HL-60 (cell line): ENCODE measurements around the gene EPHB3.

Source experiments
- DNase-seq, 2 experiments: peaks; one replicate each; pipeline ENCODE4 v3.0.0-alpha.2; 2010 to 2020; ENCODE audit warnings: low read depth in 1 of 2, low spot score in 1 of 2
- H3K27ac ChIP-seq: fragments of 250-450 bp; sonication (Bioruptor Pico); replicated peaks from 2 replicates; pipeline ENCODE4 v1.5.1; 2020; ENCODE audit warnings: mild to moderate bottlenecking, moderate library complexity
- H3K27me3 ChIP-seq: fragments of 250-450 bp; sonication (Bioruptor Pico); 2 replicates; pipeline ENCODE4 v1.5.1; 2021; ENCODE audit warnings: mild to moderate bottlenecking, moderate library complexity; ENCODE audit not compliant: insufficient read depth, poor library complexity, severe bottlenecking
- H3K4me3 ChIP-seq: replicated peaks from 2 replicates; pipeline ENCODE4 v1.5.1; 2011; ENCODE audit warnings: mild to moderate bottlenecking, control low read depth, low read length; ENCODE audit not compliant: insufficient read depth
- GABPA ChIP-seq: IDR thresholded peaks from 2 replicates; pipeline ENCODE4 v1.6.1; 2012; ENCODE audit warnings: low read depth
- POLR2AphosphoS5 ChIP-seq: IDR thresholded peaks from 2 replicates; pipeline ENCODE4 v1.6.1; 2012; ENCODE audit warnings: low read depth
- SPI1 ChIP-seq: IDR thresholded peaks from 2 replicates; pipeline ENCODE4 v1.6.1; 2012; ENCODE audit warnings: low read depth, mild to moderate bottlenecking, borderline replicate concordance
- TF ChIP-seq, protein P1 (sequence below): IDR thresholded peaks from 2 replicates; pipeline ENCODE4 v1.6.1; 2012; ENCODE audit warnings: low read depth; ENCODE audit not compliant: insufficient replicate concordance
- TF ChIP-seq, protein P2 (sequence below): IDR thresholded peaks from one replicate; pipeline ENCODE4 v1.5.1; 2011; ENCODE audit warnings: low read length, control low read depth, inconsistent platforms; ENCODE audit not compliant: insufficient read depth

Gene EPHB3

DNA sequence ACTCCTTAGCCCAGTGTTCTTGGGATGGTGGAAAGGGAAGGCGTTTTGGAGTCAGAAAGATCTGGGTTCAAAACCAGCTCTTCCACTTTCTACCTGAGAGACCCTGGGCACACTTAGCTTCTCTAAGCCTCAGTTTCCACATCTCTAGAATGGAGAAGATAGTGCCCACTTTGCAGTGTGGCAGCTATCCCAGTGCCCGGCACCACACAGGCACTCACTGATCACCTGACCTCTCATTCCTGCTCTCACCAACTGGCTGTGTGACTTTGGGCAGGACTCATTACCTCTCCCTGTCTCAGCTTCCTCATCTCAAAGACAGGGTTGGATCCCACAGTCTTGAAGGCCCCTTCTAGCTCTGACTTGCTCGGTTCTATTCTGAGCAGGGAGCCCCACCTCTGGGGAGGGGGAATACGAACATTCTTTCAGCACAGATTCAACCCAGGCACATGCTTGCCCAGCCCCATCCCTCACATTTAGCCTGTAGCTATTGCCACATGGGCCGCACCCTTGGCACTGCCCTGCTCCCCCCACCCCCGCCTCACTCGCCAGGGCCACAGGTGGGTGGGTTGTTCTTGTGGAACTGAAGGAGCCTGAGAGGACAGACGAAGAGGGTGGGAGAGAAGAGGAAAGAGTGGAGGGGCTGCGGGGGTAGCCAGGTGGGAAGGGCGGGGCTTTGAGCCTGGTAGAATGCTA is 39.2 kb downstream of the EPHB3 start:
- Histone ChIP-seq H3K4me3 (no peak overlapping the region), H3K27me3 (peaks cover 29% of the 10 kb centered on the region), H3K27ac (no peak overlapping the region)
- no peak for DNase-seq
- TF ChIP-seq, protein P1, sequence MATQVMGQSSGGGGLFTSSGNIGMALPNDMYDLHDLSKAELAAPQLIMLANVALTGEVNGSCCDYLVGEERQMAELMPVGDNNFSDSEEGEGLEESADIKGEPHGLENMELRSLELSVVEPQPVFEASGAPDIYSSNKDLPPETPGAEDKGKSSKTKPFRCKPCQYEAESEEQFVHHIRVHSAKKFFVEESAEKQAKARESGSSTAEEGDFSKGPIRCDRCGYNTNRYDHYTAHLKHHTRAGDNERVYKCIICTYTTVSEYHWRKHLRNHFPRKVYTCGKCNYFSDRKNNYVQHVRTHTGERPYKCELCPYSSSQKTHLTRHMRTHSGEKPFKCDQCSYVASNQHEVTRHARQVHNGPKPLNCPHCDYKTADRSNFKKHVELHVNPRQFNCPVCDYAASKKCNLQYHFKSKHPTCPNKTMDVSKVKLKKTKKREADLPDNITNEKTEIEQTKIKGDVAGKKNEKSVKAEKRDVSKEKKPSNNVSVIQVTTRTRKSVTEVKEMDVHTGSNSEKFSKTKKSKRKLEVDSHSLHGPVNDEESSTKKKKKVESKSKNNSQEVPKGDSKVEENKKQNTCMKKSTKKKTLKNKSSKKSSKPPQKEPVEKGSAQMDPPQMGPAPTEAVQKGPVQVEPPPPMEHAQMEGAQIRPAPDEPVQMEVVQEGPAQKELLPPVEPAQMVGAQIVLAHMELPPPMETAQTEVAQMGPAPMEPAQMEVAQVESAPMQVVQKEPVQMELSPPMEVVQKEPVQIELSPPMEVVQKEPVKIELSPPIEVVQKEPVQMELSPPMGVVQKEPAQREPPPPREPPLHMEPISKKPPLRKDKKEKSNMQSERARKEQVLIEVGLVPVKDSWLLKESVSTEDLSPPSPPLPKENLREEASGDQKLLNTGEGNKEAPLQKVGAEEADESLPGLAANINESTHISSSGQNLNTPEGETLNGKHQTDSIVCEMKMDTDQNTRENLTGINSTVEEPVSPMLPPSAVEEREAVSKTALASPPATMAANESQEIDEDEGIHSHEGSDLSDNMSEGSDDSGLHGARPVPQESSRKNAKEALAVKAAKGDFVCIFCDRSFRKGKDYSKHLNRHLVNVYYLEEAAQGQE, result no peak
- TF ChIP-seq, protein P2, sequence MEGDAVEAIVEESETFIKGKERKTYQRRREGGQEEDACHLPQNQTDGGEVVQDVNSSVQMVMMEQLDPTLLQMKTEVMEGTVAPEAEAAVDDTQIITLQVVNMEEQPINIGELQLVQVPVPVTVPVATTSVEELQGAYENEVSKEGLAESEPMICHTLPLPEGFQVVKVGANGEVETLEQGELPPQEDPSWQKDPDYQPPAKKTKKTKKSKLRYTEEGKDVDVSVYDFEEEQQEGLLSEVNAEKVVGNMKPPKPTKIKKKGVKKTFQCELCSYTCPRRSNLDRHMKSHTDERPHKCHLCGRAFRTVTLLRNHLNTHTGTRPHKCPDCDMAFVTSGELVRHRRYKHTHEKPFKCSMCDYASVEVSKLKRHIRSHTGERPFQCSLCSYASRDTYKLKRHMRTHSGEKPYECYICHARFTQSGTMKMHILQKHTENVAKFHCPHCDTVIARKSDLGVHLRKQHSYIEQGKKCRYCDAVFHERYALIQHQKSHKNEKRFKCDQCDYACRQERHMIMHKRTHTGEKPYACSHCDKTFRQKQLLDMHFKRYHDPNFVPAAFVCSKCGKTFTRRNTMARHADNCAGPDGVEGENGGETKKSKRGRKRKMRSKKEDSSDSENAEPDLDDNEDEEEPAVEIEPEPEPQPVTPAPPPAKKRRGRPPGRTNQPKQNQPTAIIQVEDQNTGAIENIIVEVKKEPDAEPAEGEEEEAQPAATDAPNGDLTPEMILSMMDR, result no peak
- TF ChIP-seq POLR2AphosphoS5, result no peak
- no peak for TF ChIP-seq GABPA
- no peak for TF ChIP-seq SPI1

DNA sequence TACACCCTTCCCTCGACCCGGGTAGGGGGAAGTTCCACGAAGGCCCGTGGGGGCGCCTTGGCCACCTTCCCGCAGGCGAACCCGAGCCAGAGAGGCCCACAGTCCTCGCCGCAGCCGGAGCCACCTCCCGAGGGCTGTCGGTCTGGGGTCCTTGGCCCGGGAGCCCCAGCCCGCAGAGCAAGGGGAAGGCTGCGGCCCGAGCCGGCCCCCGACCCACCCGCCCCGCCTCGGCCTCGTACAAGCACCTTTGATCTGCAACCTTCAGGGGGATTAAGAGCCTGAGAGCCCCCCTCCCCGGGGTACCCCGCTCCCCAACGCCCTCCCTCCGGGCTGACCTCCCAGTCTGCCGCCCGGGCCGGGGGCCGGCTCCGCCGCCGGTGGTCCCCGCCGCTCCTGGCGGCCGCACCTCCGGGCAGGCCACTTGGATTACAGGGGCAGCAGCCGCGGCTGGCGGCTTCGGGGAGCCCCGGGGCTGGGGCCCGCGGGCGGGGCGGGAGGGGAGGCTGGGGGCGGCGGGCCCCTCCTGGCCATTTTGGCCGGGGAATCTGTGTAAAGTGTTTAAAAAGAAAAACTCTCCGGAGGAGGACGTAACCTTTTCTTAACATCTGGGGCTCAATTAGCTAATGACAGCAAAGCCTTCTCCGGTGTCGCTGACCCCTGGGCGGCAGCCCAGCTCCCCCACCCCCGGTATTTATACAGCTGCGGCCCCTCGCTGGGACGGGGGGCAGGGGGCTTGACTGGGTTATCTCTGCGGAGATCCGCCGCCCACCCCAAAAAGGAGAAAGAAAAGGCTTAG is 40.2 kb downstream of the EPHB3 start:
- no peak for DNase-seq

More for the DNA sequence above, 40.2 kb downstream of the EPHB3 start:
- TF ChIP-seq, protein P2, result no peak
- TF ChIP-seq GABPA, result no peak
- no peak for TF ChIP-seq POLR2AphosphoS5
- TF ChIP-seq SPI1, result no peak
- TF ChIP-seq, protein P1, result no peak
- Histone ChIP-seq H3K27ac (no peak overlapping the region), H3K4me3 (no peak overlapping the region), H3K27me3 (peaks cover 29% of the 10 kb centered on the region)
